Mesenchymal stem cell (in vitro differentiated cells and primary cell): Measurements from ENCODE around the gene USP47.
A peak's percentile ranks its signal among the peaks of the same experiment; 100 is the strongest.
"Not testable (repeated sequence)": the region's sequence is repeated elsewhere in the genome, so short reads cannot be mapped to it uniquely, and the experiment has no call there.

Source experiments
- DNase-seq: peaks from one replicate; pipeline ENCODE4 v3.0.0-alpha.2; 2013
- H2AFZ ChIP-seq: one replicate; pipeline ENCODE4 v1.6.1; 2013; ENCODE audit warnings: low read depth, mild to moderate bottlenecking, control low read depth, inconsistent platforms, low read length, moderate library complexity
- H2AK5ac ChIP-seq: 2 replicates; pipeline ENCODE4 v1.6.1; 2013; ENCODE audit warnings: low read length, moderate library complexity, mild to moderate bottlenecking, inconsistent platforms; ENCODE audit not compliant: severe bottlenecking
- H2BK120ac ChIP-seq: one replicate; pipeline ENCODE4 v1.6.1; 2013; ENCODE audit warnings: low read depth, mild to moderate bottlenecking, inconsistent platforms, low read length, moderate library complexity
- H2BK12ac ChIP-seq, 2 experiments: one replicate each; pipeline ENCODE4 v1.6.1; 2013; ENCODE audit warnings: inconsistent platforms in 2 of 2, low read length in 2 of 2, mild to moderate bottlenecking in 2 of 2, moderate library complexity in 2 of 2, control low read depth in 1 of 2
- H2BK15ac ChIP-seq: one replicate; pipeline ENCODE4 v1.6.1; 2013; ENCODE audit warnings: mild to moderate bottlenecking, low read depth, inconsistent platforms; ENCODE audit not compliant: poor library complexity, severe bottlenecking
- H2BK5ac ChIP-seq: 2 replicates; pipeline ENCODE4 v1.6.1; 2013; ENCODE audit warnings: low read depth, mild to moderate bottlenecking, low read length, control low read depth, inconsistent platforms; ENCODE audit not compliant: poor library complexity, severe bottlenecking
- H3K14ac ChIP-seq, 2 experiments: one replicate each; pipeline ENCODE4 v1.6.1; 2013; ENCODE audit warnings: inconsistent platforms in 2 of 2, low read length in 2 of 2, control low read depth in 1 of 2, mild to moderate bottlenecking in 1 of 2, moderate library complexity in 1 of 2
- H3K18ac ChIP-seq, 2 experiments: one replicate each; pipeline ENCODE4 v1.6.1; 2013; ENCODE audit warnings: inconsistent platforms in 2 of 2, low read length in 2 of 2, control low read depth in 1 of 2, low read depth in 1 of 2, mild to moderate bottlenecking in 1 of 2
- H3K23ac ChIP-seq, 2 experiments: one replicate each; pipeline ENCODE4 v1.6.1; 2013; ENCODE audit warnings: inconsistent platforms in 2 of 2, low read length in 2 of 2, mild to moderate bottlenecking in 2 of 2, moderate library complexity in 2 of 2, control low read depth in 1 of 2
- H3K27ac ChIP-seq: 2 replicates; pipeline ENCODE4 v1.5.1; 2013; ENCODE audit warnings: mild to moderate bottlenecking, moderate library complexity, low read length, control low read depth, inconsistent platforms; ENCODE audit not compliant: poor library complexity, severe bottlenecking
- H3K27me3 ChIP-seq, 2 experiments: 2 replicates each; pipeline versions ENCODE4 v1.6.1 to v1.7.0; 2013; ENCODE audit warnings: low read length in 2 of 2, mild to moderate bottlenecking in 2 of 2, moderate library complexity in 2 of 2, control low read depth in 1 of 2, inconsistent platforms in 1 of 2; ENCODE audit not compliant: control insufficient read depth in 1 of 2, insufficient read depth in 1 of 2
- H3K36me3 ChIP-seq, 2 experiments: 2 replicates each; pipeline versions ENCODE4 v1.6.1 to v1.7.0; 2013; ENCODE audit warnings: low read length in 2 of 2, control low read depth in 1 of 2, inconsistent platforms in 1 of 2, low read depth in 1 of 2, mild to moderate bottlenecking in 1 of 2; ENCODE audit not compliant: insufficient read depth in 2 of 2, control insufficient read depth in 1 of 2
- H3K4ac ChIP-seq, 2 experiments: one replicate each; pipeline ENCODE4 v1.6.1; 2013; ENCODE audit warnings: inconsistent platforms in 2 of 2, low read length in 2 of 2, mild to moderate bottlenecking in 2 of 2, moderate library complexity in 2 of 2, control low read depth in 1 of 2, low read depth in 1 of 2
- H3K4me1 ChIP-seq: 2 replicates; pipeline ENCODE4 v1.6.1; 2013; ENCODE audit warnings: low read depth, low read length, control low read depth; ENCODE audit not compliant: control insufficient read depth, insufficient read depth
- H3K4me2 ChIP-seq: 2 replicates; pipeline ENCODE4 v1.6.1; 2013; ENCODE audit warnings: low read length, mild to moderate bottlenecking, inconsistent platforms; ENCODE audit not compliant: poor library complexity, severe bottlenecking
- H3K4me3 ChIP-seq, 2 experiments: 2 replicates each; pipeline versions ENCODE4 v1.5.1 to v1.7.0; 2013; ENCODE audit warnings: low read length in 2 of 2, mild to moderate bottlenecking in 2 of 2, control low read depth in 1 of 2, low read depth in 1 of 2; ENCODE audit not compliant: insufficient read depth in 1 of 2
- H3K79me1 ChIP-seq: replicated peaks from 2 replicates; pipeline ENCODE4 v1.6.1; 2013; ENCODE audit warnings: mild to moderate bottlenecking, control low read depth, low read length, inconsistent platforms; ENCODE audit not compliant: poor library complexity, severe bottlenecking
- H3K9ac ChIP-seq: 2 replicates; pipeline ENCODE4 v1.7.0; 2013; ENCODE audit warnings: mild to moderate bottlenecking, low read length, moderate library complexity
- H3K9me3 ChIP-seq: 2 replicates; pipeline ENCODE4 v1.7.0; 2013; ENCODE audit warnings: mild to moderate bottlenecking, low read length; ENCODE audit not compliant: control insufficient read depth
- H4K8ac ChIP-seq: one replicate; pipeline ENCODE4 v1.6.1; 2013; ENCODE audit warnings: inconsistent platforms, mild to moderate bottlenecking, low read length, moderate library complexity
- H4K91ac ChIP-seq: one replicate; pipeline ENCODE4 v1.6.1; 2013; ENCODE audit warnings: mild to moderate bottlenecking, low read length, inconsistent platforms
- WGBS: methylation state at CpG from one replicate; pipeline ENCODE4 v1.1.7; 2013; ENCODE audit warnings: mixed read lengths; 5-methylcytosine and 5-hydroxymethylcytosine counted together

USP47 gene

GRCh38 chr11:11822946-11823345 lies 18.8 kb upstream of the USP47 start:
- no peak overlapping the region for H2BK12ac ChIP-seq
- H2BK5ac ChIP-seq: no peak overlapping the region
- H3K9ac ChIP-seq: no peak overlapping the region
- no peak overlapping the region for H3K18ac ChIP-seq
- no peaks in the 10 kb centered on the region for H3K9me3 ChIP-seq
- H2AK5ac ChIP-seq: peak overlapping the region; percentile 35
- H2BK120ac ChIP-seq: no peak overlapping the region
- WGBS: 95% methylated on average over 4 of the region's 4 CpGs
- no peak overlapping the region for H3K4ac ChIP-seq
- no peak overlapping the region for H2BK15ac ChIP-seq
- no peak overlapping the region for H4K8ac ChIP-seq
- no peak overlapping the region for H2AFZ ChIP-seq
- no peak overlapping the region for H4K91ac ChIP-seq
- no peak overlapping the region for H3K23ac ChIP-seq
- H3K27ac ChIP-seq: no peak overlapping the region
- no peak overlapping the region for H3K4me3 ChIP-seq
- H3K4me2 ChIP-seq: no peak overlapping the region
- no peaks in the 10 kb centered on the region for H3K36me3 ChIP-seq
- no peaks in the 10 kb centered on the region for H3K79me1 ChIP-seq
- no peak for DNase-seq
- no peak overlapping the region for H3K14ac ChIP-seq
- peaks cover 8% of the 10 kb centered on the region for H3K4me1 ChIP-seq
- H3K27me3 ChIP-seq: no peaks in the 10 kb centered on the region

GRCh38 chr11:11826260-11826659 lies 15.5 kb upstream of the USP47 start:
- whole genome bisulfite sequencing: 80% methylated on average over 1 of the region's 1 CpG
- H3K23ac ChIP-seq: no peak overlapping the region
- no peak overlapping the region for H3K14ac ChIP-seq
- H3K36me3 ChIP-seq: no peaks in the 10 kb centered on the region
- no peak for DNase-seq
- no peak overlapping the region for H2BK12ac ChIP-seq
- no peak overlapping the region for H3K4me3 ChIP-seq
- H3K18ac ChIP-seq: no peak overlapping the region
- H3K27ac ChIP-seq: no peak overlapping the region
- H2BK120ac ChIP-seq: no peak overlapping the region
- no peak overlapping the region for H2AK5ac ChIP-seq
- H3K4ac ChIP-seq: no peak overlapping the region
- H2BK5ac ChIP-seq: no peak overlapping the region
- H3K4me2 ChIP-seq: no peak overlapping the region
- no peak overlapping the region for H2BK15ac ChIP-seq
- H4K91ac ChIP-seq: no peak overlapping the region
- H4K8ac ChIP-seq: no peak overlapping the region
- no peak overlapping the region for H3K9ac ChIP-seq
- H3K27me3 ChIP-seq: no peaks in the 10 kb centered on the region
- H3K4me1 ChIP-seq: peaks cover 7% of the 10 kb centered on the region
- no peaks in the 10 kb centered on the region for H3K79me1 ChIP-seq
- H3K9me3 ChIP-seq: no peaks in the 10 kb centered on the region
- H2AFZ ChIP-seq: no peak overlapping the region

GRCh38 chr11:11827272-11827671 lies 14.5 kb upstream of the USP47 start:
- no peak overlapping the region for H2AK5ac ChIP-seq
- no peak overlapping the region for H4K91ac ChIP-seq
- H3K79me1 ChIP-seq: no peaks in the 10 kb centered on the region
- H3K4me1 ChIP-seq: peaks cover 4% of the 10 kb centered on the region
- no peak for DNase-seq
- WGBS: 77% methylated on average over 5 of the region's 7 CpGs
- no peak overlapping the region for H3K14ac ChIP-seq
- no peak overlapping the region for H2BK120ac ChIP-seq
- no peaks in the 10 kb centered on the region for H3K36me3 ChIP-seq
- no peak overlapping the region for H3K4me3 ChIP-seq
- H3K4ac ChIP-seq: no peak overlapping the region
- no peak overlapping the region for H3K9ac ChIP-seq
- H2BK5ac ChIP-seq: no peak overlapping the region
- no peak overlapping the region for H2AFZ ChIP-seq
- no peak overlapping the region for H4K8ac ChIP-seq
- no peaks in the 10 kb centered on the region for H3K9me3 ChIP-seq
- no peak overlapping the region for H2BK15ac ChIP-seq
- no peak overlapping the region for H3K4me2 ChIP-seq
- no peak overlapping the region for H2BK12ac ChIP-seq
- no peak overlapping the region for H3K27ac ChIP-seq
- H3K23ac ChIP-seq: no peak overlapping the region
- no peak overlapping the region for H3K18ac ChIP-seq
- H3K27me3 ChIP-seq: no peaks in the 10 kb centered on the region

GRCh38 chr11:11831406-11831805 lies 10.4 kb upstream of the USP47 start:
- 91% methylated on average over 5 of the region's 7 CpGs for whole genome bisulfite sequencing
- not testable (repeated sequence) for H3K18ac ChIP-seq, H2AFZ ChIP-seq, H2AK5ac ChIP-seq, H3K9me3 ChIP-seq, H4K91ac ChIP-seq, H3K9ac ChIP-seq, H3K23ac ChIP-seq, H3K4me2 ChIP-seq, H3K27ac ChIP-seq, H3K14ac ChIP-seq, H2BK5ac ChIP-seq, H3K79me1 ChIP-seq, H2BK15ac ChIP-seq, DNase-seq, H3K4me1 ChIP-seq, H4K8ac ChIP-seq, H3K36me3 ChIP-seq, H3K4ac ChIP-seq, H2BK120ac ChIP-seq, H3K4me3 ChIP-seq, H3K27me3 ChIP-seq, H2BK12ac ChIP-seq
